HG03432 (cell line): Measurements from ENCODE around the gene RPAP3.

ENCODE experiments used
- ATAC-seq: cut with Tn5 transposase; IDR thresholded peaks from one replicate; pipeline ENCODE4 v1.9.1; 2021; ENCODE audit warnings: mild to moderate bottlenecking, moderate library complexity; ENCODE audit not compliant: unreplicated experiment

The RPAP3 gene

GRCh38 chr12:47705566-47706425, at the start of gene RPAP3:
TSS of gene RPAP3 (minus strand) at chr12:47706030. CDS start at chr12:47702840, 3,190 bp downstream.
- ATAC-seq = peak; percentile 89

- ATAC-seq = no peak
Measured at GRCh38 chr12:47754881-47755280, 49.1 kb upstream of the RPAP3 start.

GRCh38 chr12:47754126-47754525, 48.3 kb upstream of the RPAP3 start:
- ATAC-seq = no peak

- peak; percentile 37 for ATAC-seq
Measured at GRCh38 chr12:47753021-47754001, 47.5 kb upstream of the RPAP3 start.

DNA sequence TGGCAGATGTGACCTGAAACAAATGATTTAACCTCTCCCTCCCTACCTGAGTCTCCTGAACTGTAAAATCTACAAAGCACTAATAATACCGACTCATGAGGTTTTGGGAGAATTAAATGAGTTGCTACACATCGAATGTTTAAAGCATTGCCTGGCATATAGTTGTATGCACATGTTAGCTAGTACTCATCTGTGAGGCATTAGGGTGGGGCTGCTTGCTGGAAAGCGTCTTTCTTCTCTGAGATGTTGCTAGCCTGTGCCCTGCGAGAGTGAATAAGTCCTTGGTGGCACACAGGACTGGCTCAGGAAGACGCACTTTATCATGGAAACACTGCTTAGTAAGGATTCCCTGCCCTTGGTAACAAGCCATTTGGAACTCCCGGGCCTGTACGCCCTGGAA, 46.7 kb upstream of the RPAP3 start:
- ATAC-seq = no peak

DNA sequence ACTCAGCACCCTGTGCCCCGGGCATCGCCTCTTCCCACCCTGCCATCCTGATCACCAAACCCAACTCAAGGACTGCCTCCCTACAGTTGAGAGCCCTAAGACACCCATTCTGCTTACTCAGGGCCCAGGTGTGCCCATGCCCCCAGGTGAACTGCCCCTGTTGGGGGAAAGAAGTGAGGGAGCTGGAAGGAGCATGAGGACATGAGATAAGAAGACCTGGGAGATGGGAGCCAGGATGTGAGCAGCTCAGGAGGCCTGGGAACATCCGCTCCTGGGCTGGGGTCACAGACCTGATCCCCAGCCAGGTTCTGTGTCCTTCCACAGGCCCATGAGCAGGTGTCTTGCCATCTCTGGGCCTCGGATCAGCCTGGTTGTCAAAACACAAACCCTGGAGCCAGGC, 46.3 kb upstream of the RPAP3 start:
- ATAC-seq = no peak

DNA sequence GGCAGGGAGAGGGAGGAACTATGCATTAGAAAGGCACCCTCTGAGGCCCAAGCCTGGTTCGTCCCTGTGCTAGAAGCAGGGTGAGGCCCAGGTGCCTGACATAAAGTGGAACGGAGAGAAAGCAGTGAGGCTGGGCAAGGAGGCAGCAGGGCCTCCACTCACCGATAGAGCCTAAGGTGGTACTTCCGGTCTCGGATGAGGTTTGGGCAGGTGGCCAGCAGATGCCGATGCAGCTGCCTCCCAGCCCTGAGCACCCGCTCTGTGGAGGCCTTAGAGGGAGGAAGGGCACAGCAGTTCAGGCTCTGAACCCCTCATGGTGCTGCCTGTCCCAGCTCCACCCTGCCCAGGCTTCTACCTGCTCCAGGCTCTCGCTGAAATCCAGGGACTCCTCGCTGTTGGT, 45.7 kb upstream of the RPAP3 start:
- no peak for ATAC-seq

- no peak for ATAC-seq
Measured at GRCh38 chr12:47750916-47751470, 45.2 kb upstream of the RPAP3 start.

DNA sequence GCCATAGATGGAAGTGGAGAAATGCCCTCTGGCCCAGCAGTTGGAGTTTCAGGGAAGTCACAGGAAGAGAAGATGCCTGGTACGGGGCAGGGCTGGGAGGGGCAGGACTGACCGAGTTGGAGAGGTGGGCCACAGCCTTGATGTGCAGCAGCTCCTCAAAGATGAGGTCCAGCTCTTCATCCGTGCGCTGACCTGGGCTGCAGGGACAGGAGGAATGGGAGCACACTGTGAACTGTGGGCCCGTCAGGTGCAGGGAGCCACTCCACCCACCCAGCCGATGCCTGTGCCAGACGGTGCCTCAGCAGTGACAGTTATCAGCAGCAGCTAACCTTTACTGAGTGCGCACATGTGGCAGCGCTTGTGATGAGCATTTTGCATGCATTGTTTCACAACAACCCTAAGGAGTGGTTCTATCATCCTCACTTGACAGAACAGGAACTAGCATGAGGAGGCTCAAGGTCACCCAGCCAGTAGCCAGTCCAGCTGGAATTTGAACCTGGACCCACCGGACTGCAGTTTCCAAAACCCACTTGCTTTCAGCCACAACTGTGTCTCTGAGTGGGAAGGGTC, 44.5 kb upstream of the RPAP3 start:
- ATAC-seq = no peak

DNA sequence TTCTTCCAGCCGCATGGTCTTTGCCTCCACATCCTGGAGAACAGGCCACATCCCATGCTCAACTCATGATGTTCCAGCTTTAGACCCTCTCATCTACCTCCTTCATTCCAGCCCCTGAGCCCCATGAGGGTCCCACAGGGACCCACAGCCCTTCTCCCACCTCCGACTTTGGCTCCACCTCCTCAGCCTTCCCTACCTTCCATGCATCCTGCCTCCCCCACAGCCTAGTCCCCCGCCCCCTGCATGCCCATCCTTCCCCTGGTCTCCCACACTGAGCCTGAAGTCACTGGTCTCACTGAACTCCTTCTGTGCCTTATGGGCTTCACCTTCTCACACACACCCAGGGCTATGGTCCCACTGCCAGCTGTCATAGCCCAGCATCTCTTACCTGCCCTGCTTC, 43.1 kb upstream of the RPAP3 start:
- ATAC-seq = no peak

GRCh38 chr12:47748507-47748828, 42.6 kb upstream of the RPAP3 start:
- ATAC-seq = no peak

DNA sequence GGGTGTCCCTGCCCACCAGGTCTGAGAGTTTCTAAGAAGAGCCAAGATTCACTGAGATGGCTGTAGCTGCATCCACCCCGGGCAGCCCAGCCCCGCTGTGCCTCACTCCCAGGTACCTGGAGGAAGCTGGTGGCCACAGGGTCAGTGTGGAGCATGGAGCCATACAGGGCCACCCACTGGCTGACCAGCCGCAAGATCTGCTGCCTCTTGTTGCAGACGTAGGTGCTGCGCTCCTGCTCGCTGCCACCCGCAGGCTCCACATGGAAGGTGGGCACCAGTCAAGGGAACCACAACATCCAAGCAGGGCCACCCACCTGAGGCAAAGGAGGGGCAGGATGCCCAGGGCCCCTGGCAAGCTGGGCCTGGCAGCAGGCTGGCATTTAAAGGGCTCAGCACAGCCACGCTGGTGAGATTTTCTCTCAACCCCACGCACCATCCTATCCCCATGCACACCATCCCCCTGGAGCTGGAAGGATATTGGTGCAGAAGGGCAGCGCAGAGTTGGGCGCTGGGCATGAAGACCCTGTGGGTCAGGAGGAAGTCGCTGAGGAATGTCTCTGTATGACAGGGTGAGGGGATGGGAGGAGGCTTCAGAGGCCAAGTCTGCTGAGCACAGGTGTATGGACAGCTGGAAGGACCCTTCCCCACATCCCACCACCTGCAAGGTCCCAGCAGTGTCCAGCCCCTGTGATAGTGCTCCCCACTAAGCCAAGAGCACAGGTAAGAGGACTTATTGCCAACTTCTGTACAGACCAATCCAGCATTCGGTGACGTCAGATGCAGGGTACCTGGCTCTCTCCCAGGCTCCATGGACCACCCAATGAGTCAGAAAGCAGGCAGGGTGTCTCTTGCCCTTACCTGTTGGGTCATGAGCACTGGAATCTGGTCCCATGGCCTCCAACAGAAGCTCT, 42.0 kb upstream of the RPAP3 start:
- no peak for ATAC-seq

DNA sequence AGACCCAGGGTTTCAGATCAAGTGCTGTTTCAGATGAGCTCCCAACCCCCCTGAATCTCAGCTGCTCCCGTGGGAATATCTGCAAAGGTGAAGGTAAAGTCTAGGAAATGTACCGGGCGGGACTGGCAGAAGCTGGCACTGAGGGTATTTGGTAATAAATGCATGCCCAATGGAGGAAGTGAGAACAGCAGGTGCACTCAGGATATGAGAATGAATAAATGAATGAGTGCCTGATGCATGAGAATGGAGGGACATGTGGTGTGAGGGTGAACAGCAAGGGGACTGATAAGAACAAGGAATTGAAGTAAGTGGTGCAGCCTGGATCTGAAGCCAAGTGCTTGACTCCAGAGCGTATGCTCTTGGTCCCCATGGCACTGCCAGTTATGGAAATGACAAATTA, 41.3 kb upstream of the RPAP3 start:
- no peak for ATAC-seq

DNA sequence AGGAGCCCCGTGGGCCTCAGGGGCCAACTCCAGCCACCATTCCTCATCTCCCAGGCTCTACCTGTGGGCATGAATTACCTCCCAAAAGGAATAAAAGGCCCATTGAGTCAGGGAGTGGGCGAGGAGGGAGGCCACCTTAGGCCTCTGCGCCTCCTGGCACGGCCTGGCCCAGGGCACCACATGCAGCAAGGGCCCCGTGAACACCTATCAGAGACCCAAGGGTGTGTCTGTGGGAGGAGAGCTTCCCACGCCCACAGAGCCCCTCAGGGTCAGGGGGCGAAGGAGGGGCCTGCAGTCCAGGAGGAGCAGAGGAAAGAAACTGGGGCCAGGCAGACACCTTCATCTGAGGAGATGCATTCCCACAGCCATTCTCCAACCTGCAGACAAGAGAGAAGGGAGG, 40.7 kb upstream of the RPAP3 start:
- no peak for ATAC-seq

- ATAC-seq = no peak
Measured at GRCh38 chr12:47746073-47746472, 40.2 kb upstream of the RPAP3 start.

DNA sequence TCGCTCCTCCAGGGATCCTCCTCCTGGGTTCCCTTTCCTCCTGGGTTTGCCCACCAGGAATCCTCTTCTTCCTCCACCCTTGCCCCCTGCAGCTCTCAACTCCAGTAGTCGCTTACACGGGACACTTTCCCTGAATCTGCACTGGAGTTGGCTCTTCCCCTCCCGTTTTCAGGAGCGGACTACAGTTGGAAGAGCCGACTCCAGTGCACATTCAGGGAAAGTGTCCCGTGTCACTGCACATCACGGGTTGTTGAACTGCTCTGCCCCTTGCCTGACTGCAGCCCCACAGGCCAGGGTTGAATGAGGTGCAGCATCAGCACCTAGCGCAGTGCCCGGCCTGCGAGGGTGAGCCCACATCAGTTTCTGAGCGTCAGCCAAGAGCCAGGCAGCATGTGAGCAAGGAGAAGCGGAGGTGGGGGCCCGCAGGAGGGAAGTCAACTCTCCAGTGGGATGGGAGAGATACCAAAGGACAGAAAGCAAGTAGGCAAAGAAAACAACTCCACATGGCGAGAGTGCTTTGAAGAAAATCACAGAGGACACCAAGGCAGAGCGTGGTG, 39.7 kb upstream of the RPAP3 start:
- ATAC-seq = no peak

DNA sequence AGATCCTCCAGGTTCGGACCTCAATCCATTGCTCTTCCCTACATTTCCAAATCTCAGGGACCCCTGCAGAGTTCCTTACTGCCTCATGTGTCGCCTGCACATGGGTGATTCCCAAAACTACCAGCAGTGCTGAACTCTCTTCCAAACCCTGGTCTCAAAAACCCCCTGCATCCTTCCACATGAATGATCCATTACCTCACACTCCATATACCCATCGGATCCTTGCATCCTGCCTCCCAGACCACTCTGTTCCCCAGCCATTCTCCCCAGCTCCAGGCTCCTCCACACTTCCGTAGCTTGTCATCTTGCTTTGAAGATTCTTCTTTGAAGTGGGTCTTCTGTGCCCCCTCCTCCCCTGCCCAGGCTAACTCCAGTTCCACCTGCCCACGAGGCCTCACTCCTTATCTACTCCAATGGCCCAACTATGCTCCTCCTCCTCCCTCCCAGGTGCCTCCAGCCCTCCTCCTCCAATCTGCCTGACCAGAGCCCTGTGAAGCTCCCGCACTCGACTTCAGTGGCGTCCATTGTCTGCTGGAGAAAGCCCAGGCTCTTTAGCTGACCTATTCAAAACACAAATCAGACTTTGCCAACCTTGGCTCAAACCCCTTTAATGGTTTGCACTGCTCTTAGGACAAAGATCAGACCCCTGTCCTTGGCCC, 39.1 kb upstream of the RPAP3 start:
- ATAC-seq = no peak

GRCh38 chr12:47744005-47744651, 38.3 kb upstream of the RPAP3 start:
- no peak for ATAC-seq

GRCh38 chr12:47743311-47743860, 37.6 kb upstream of the RPAP3 start:
- ATAC-seq = no peak
